A673 (cell line): ENCODE data around the gene BPI. TPM values are rescaled to one million over a fixed set of nuclear protein-coding genes. Genes with fewer than 3 reads are reported as not detected.
A peak's percentile ranks its signal among the peaks of the same experiment; 100 is the strongest.

Experiments
- BruUV-seq: library from RNA; stranded (reverse); fragments of 400-500 nt; replicated peaks from 2 replicates; lab custom pipeline; 2021; lab: Mats Ljungman, UMichigan
- CTCF ChIA-PET: fragments of 300-600 bp; sonication (Branson Sonifier 250); formaldehyde crosslinking; loops from one replicate; lab custom pipeline; 2022; ENCODE audit warnings: antibody characterized with exemption; lab: Charles Lee
- POLR2A ChIA-PET: fragments of 300-600 bp; sonication (Branson Sonifier 250); formaldehyde crosslinking; loops from one replicate; lab custom pipeline; 2022; ENCODE audit warnings: antibody characterized with exemption; ENCODE audit not compliant: low non-redundant PET; lab: Charles Lee
- DNase-seq: peaks from one replicate; pipeline ENCODE4 v3.0.0-alpha.2; 2015; ENCODE audit warnings: low spot score
- H3K27ac ChIP-seq: fragments of 200-600 bp; sonication (generic); 2 replicates; pipeline ENCODE4 v1.5.1; 2016; ENCODE audit warnings: mixed run types, low read depth, mild to moderate bottlenecking, mixed read lengths, antibody characterized with exemption, low read length; ENCODE audit not compliant: poor library complexity, severe bottlenecking
- H3K27me3 ChIP-seq: fragments of 200-600 bp; sonication (generic); replicated peaks from 2 replicates; pipeline ENCODE4 v1.6.1; 2017; ENCODE audit warnings: mixed run types, low read depth, mild to moderate bottlenecking, mixed read lengths, antibody characterized with exemption, low read length; ENCODE audit not compliant: insufficient read depth, poor library complexity
- H3K36me3 ChIP-seq: fragments of 200-600 bp; sonication (generic); 2 replicates; pipeline ENCODE4 v1.6.1; 2016; ENCODE audit warnings: mixed run types, mild to moderate bottlenecking, mixed read lengths, antibody characterized with exemption, low read length; ENCODE audit not compliant: insufficient read depth, poor library complexity, severe bottlenecking
- H3K4me1 ChIP-seq: fragments of 200-600 bp; sonication (generic); 2 replicates; pipeline ENCODE4 v1.6.1; 2017; ENCODE audit warnings: mixed run types, mild to moderate bottlenecking, mixed read lengths, antibody characterized with exemption, low read length; ENCODE audit not compliant: insufficient read depth, poor library complexity, severe bottlenecking
- H3K4me3 ChIP-seq: fragments of 200-600 bp; sonication (generic); 2 replicates; pipeline ENCODE4 v1.5.1; 2016; ENCODE audit warnings: low read depth, mixed run types, mild to moderate bottlenecking, mixed read lengths, low read length; ENCODE audit not compliant: poor library complexity, severe bottlenecking
- H3K9me3 ChIP-seq: fragments of 200-600 bp; sonication (generic); 2 replicates; pipeline ENCODE4 v1.6.1; 2016; ENCODE audit warnings: mixed run types, low read depth, mild to moderate bottlenecking, mixed read lengths, antibody characterized with exemption, low read length; ENCODE audit not compliant: poor library complexity, severe bottlenecking
- CTCF ChIP-seq: fragments of 300-800, 200-600 bp; sonication (generic); conservative IDR thresholded peaks from 2 replicates; pipeline ENCODE4 v1.5.1; 2017; ENCODE audit warnings: low read depth, mild to moderate bottlenecking, antibody characterized with exemption, low read length, moderate library complexity, mixed read lengths
- EZH2 ChIP-seq: fragments of 200-600 bp; sonication (generic); IDR thresholded peaks from 2 replicates; pipeline ENCODE4 v1.6.1; 2017; ENCODE audit warnings: borderline replicate concordance, low read depth, mild to moderate bottlenecking, mixed read lengths, antibody characterized with exemption, low read length; ENCODE audit not compliant: poor library complexity, severe bottlenecking
- intact Hi-C: fragments of 100-400 bp; cut with micrococcal nuclease; formaldehyde crosslinking; loops from one replicate; pipeline ENCODE4 v1.10.0; 2022; ENCODE audit not compliant: unreplicated experiment
- total RNA-seq: library from RNA; stranded (reverse); gene quantifications from 2 replicates; pipeline ENCODE4 v1.2.3, GENCODE V29; 2021

The BPI gene
- total RNA-seq, 1 experiment from 2014 or later: not detected

GRCh38 chr20:38304845-38305447 is 990 bp downstream of the BPI start:
- no TSS peak for BruUV-seq
- Histone ChIP-seq H3K27ac (no peak overlapping the region), H3K36me3 (no peaks in the 10 kb centered on the region), H3K9me3 (no peaks in the 10 kb centered on the region), H3K4me3 (no peak overlapping the region), H3K27me3 (peaks cover 38% of the 10 kb centered on the region), H3K4me1 (no peaks in the 10 kb centered on the region)
- TF ChIP-seq CTCF (peak; percentile 45), EZH2 (no peak)
- intact Hi-C loops: no loop called here
- CTCF ChIA-PET: interaction anchor here (0.6 kb wide), 1 partner anchor 18 kb away, joined by 7 read pairs; no protein-coding TSS in a partner anchor
- DNase-seq: peak; percentile 27
- POLR2A ChIA-PET: interaction anchor here (0.7 kb wide), 1 partner anchor 48 kb away, joined by 3 read pairs; no protein-coding TSS in a partner anchor

GRCh38 chr20:38305541-38305940 is 1.6 kb downstream of the BPI start:
- no peaks in the 10 kb centered on the region for H3K36me3 ChIP-seq
- BruUV-seq: no TSS peak
- H3K4me3 ChIP-seq: no peak overlapping the region
- H3K27ac ChIP-seq: no peak overlapping the region
- H3K4me1 ChIP-seq: no peaks in the 10 kb centered on the region
- H3K9me3 ChIP-seq: no peaks in the 10 kb centered on the region
- intact Hi-C loops: no loop called here
- POLR2A ChIA-PET: interaction anchor here (0.7 kb wide), 1 partner anchor 48 kb away, joined by 3 read pairs; no protein-coding TSS in a partner anchor
- CTCF ChIA-PET: interaction anchor here (0.6 kb wide), 1 partner anchor 18 kb away, joined by 7 read pairs; no protein-coding TSS in a partner anchor
- TF ChIP-seq CTCF (no peak), EZH2 (no peak)
- no peak for DNase-seq
- peaks cover 34% of the 10 kb centered on the region for H3K27me3 ChIP-seq

GRCh38 chr20:38306379-38306778 is 2.4 kb downstream of the BPI start:
- H3K27ac ChIP-seq: no peak overlapping the region
- TF ChIP-seq EZH2 (no peak), CTCF (no peak)
- intact Hi-C loops: no loop called here
- H3K4me1 ChIP-seq: no peaks in the 10 kb centered on the region
- peaks cover 26% of the 10 kb centered on the region for H3K27me3 ChIP-seq
- DNase-seq: no peak
- H3K4me3 ChIP-seq: no peak overlapping the region
- no peaks in the 10 kb centered on the region for H3K36me3 ChIP-seq
- CTCF ChIA-PET: no interaction called here
- BruUV-seq: no TSS peak
- H3K9me3 ChIP-seq: no peaks in the 10 kb centered on the region
- POLR2A ChIA-PET: no interaction called here
